Gastroesophageal sphincter (tissue), 4 donors: ENCODE results near the gene AASDH. TPM values are rescaled to one million over a fixed set of nuclear protein-coding genes. Genes with fewer than 3 reads are reported as not detected.

ENCODE experiments used
- ATAC-seq: fragments of 150-250 bp; one replicate; pipeline ENCODE4 v1.9.1; 2016; ENCODE audit warnings: mild to moderate bottlenecking, moderate library complexity
- H3K27ac ChIP-seq, 4 donors: fragments of 200-600 bp; sonication (generic) in 3 of 4; 1 replicate in 3 of 4; 2 replicates in 1 of 4; pipeline ENCODE4 v1.5.1; 2016 to 2019
- H3K27me3 ChIP-seq: fragments of 200-600 bp; sonication (generic); one replicate; pipeline ENCODE4 v1.5.1; 2019
- H3K36me3 ChIP-seq, 2 donors: fragments of 200-600 bp; sonication (generic); one replicate each; pipeline ENCODE4 v1.5.1; 2019; ENCODE audit warnings: control low read depth in 1 of 2
- H3K4me1 ChIP-seq, 3 donors: fragments of 200-600 bp; sonication (generic); 1 replicate in 2 of 3; 2 replicates in 1 of 3; pipeline ENCODE4 v1.5.1; 2016 to 2019; ENCODE audit warnings: control low read depth in 2 of 3
- H3K4me3 ChIP-seq, 2 donors: fragments of 200-600 bp; sonication (generic); one replicate each; pipeline ENCODE4 v1.5.1; 2019; ENCODE audit warnings: mild to moderate bottlenecking in 1 of 2, moderate library complexity in 1 of 2
- H3K9me3 ChIP-seq, 3 donors: fragments of 200-600 bp; sonication (generic); one replicate each; pipeline ENCODE4 v1.5.1; 2017 to 2019; ENCODE audit warnings: control low read depth in 2 of 3
- EP300 ChIP-seq: sonication (generic); formaldehyde crosslinking; IDR thresholded peaks from one replicate; pipeline ENCODE4 v1.6.1; 2017; ENCODE audit warnings: antibody characterized with exemption, mild to moderate bottlenecking
- POLR2A ChIP-seq, 2 donors: fragments of 450-650 bp; IDR thresholded peaks; one replicate each; pipeline ENCODE4 v1.6.1; 2017; ENCODE audit warnings: antibody characterized with exemption in 2 of 2, mild to moderate bottlenecking in 2 of 2, moderate library complexity in 1 of 2
- POLR2AphosphoS5 ChIP-seq: sonication (generic); formaldehyde crosslinking; IDR thresholded peaks from one replicate; pipeline ENCODE4 v1.6.1; 2017; ENCODE audit warnings: antibody characterized with exemption
- WGBS, 2 donors: methylation state at CpG; one replicate each; pipeline ENCODE4 v1.1.5; 2018; ENCODE audit warnings: low coverage in 1 of 2; 5-methylcytosine and 5-hydroxymethylcytosine counted together
- total RNA-seq, 4 donors: library from RNA; depleted of rRNA; stranded (reverse); fragments of >200 nt; gene quantifications; one replicate each; pipeline ENCODE4 v1.1.0, GENCODE V29; 2016
- TF ChIP-seq, protein P1 (sequence below), 4 experiments: fragments of 200-600 bp in 2 of 4; fragments of 450-650 bp in 2 of 4; sonication (generic) in 1 of 4; IDR thresholded peaks; one replicate each; pipeline ENCODE4 v1.5.1; 2017 to 2019; ENCODE audit warnings: antibody characterized with exemption in 4 of 4, mild to moderate bottlenecking in 2 of 4, moderate library complexity in 2 of 4

AASDH gene
- total RNA-seq, 4 donors from 2014 or later, result 4.5 to 13.1 (median 9.5) TPM

DNA sequence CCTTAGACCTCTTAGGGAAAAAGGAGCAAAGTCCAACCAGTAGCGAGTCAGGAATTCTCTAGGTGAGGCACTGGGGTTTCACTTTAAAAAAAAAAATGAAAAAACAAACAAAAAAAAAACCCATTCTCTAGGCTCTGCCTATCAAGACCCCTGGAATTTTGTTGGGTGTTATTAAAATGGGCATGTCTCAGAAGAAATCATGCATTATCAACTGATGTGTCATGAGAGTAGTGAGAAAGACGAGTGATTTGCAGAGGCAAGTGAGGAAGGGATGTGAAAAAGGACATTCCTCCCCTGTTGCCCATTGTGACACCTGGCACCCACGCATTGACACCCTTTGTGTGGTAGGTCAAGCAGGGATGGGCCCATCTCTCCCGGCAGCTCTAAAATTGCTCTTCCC lies 78.9 kb downstream of the AASDH start:
- no peak overlapping the region for H3K4me3 ChIP-seq
- H3K9me3 ChIP-seq, result no peaks in the 10 kb centered on the region
- H3K36me3 ChIP-seq, result no peaks in the 10 kb centered on the region
- no peaks in the 10 kb centered on the region for H3K27me3 ChIP-seq
- H3K27ac ChIP-seq, result no peak overlapping the region
- H3K4me1 ChIP-seq, result no peaks in the 10 kb centered on the region
- TF ChIP-seq, protein P1, sequence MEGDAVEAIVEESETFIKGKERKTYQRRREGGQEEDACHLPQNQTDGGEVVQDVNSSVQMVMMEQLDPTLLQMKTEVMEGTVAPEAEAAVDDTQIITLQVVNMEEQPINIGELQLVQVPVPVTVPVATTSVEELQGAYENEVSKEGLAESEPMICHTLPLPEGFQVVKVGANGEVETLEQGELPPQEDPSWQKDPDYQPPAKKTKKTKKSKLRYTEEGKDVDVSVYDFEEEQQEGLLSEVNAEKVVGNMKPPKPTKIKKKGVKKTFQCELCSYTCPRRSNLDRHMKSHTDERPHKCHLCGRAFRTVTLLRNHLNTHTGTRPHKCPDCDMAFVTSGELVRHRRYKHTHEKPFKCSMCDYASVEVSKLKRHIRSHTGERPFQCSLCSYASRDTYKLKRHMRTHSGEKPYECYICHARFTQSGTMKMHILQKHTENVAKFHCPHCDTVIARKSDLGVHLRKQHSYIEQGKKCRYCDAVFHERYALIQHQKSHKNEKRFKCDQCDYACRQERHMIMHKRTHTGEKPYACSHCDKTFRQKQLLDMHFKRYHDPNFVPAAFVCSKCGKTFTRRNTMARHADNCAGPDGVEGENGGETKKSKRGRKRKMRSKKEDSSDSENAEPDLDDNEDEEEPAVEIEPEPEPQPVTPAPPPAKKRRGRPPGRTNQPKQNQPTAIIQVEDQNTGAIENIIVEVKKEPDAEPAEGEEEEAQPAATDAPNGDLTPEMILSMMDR (IDR thresholded peaks at IDR 0.05), result no peak
- no peak for TF ChIP-seq POLR2AphosphoS5
- no peak for TF ChIP-seq EP300
- TF ChIP-seq POLR2A (IDR thresholded peaks at IDR 0.05), result no peak
- no peak for ATAC-seq
- 80 to 93% methylated on average over 2 to 3 of the region's 4 CpGs for WGBS, 2 donors

DNA sequence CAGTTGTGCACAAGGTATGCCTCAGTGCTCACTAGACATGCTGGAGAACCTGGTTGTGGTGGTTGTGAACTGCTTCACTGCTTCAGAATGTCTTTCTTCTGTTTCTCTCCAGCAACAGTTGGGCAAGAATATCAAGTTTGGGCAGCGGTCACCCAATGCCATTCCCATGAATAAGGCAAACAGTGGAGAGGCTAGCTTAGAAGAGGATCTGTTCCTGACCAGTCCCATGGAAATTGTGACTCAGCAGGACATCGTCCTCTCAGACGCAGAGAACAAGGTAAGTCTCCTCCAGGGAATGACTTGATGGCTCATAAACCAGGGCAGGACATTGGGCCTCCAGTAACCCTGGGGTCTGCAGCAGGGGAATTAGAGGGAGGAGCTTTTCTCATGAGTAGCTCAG lies 79.9 kb downstream of the AASDH start:
- Histone ChIP-seq H3K4me3 (no peak overlapping the region), H3K9me3 (no peaks in the 10 kb centered on the region), H3K36me3 (no peaks in the 10 kb centered on the region), H3K4me1 (no peaks in the 10 kb centered on the region), H3K27me3 (no peaks in the 10 kb centered on the region), H3K27ac (no peak overlapping the region)
- TF ChIP-seq POLR2A (IDR thresholded peaks at IDR 0.05) (no peak), POLR2AphosphoS5 (no peak), EP300 (no peak)
- TF ChIP-seq, protein P1 (IDR thresholded peaks at IDR 0.05), result no peak
- no peak for ATAC-seq
- 67 to 83% methylated on average over 1 of the region's 3 CpGs for WGBS, 2 donors

GRCh38 chr4:56305390-56305789 lies 81.9 kb downstream of the AASDH start:
- H3K36me3 ChIP-seq, result no peaks in the 10 kb centered on the region
- peaks cover 0 to 12% (median 0%) of the 10 kb centered on the region in 3 donors for H3K4me1 ChIP-seq
- H3K4me3 ChIP-seq, result no peak overlapping the region
- H3K27ac ChIP-seq, result no peak overlapping the region
- H3K27me3 ChIP-seq, result no peaks in the 10 kb centered on the region
- no CpG with 5 or more reads among the region's 1 CpG for WGBS, 2 donors
- no peak for ATAC-seq
- TF ChIP-seq EP300 (no peak), POLR2AphosphoS5 (no peak), POLR2A (IDR thresholded peaks at IDR 0.05) (no peak)
- TF ChIP-seq, protein P1 (IDR thresholded peaks at IDR 0.05), result no peak
- H3K9me3 ChIP-seq, result no peaks in the 10 kb centered on the region

- WGBS, 2 donors, result 63 to 64% methylated on average over 2 of the region's 2 CpGs
- ATAC-seq, result no peak
- TF ChIP-seq, protein P1 (IDR thresholded peaks at IDR 0.05), result no peak
- TF ChIP-seq POLR2AphosphoS5 (no peak), POLR2A (IDR thresholded peaks at IDR 0.05) (no peak)
- Histone ChIP-seq H3K27ac (no peak overlapping the region), H3K36me3 (no peaks in the 10 kb centered on the region), H3K4me1 (peaks cover 0 to 12% (median 0%) of the 10 kb centered on the region in 3 donors), H3K27me3 (no peaks in the 10 kb centered on the region), H3K9me3 (no peaks in the 10 kb centered on the region), H3K4me3 (no peak overlapping the region)
Measured at GRCh38 chr4:56303921-56304320, 83.4 kb downstream of the AASDH start.

- Histone ChIP-seq H3K4me1 (peaks cover 0 to 12% (median 0%) of the 10 kb centered on the region in 3 donors), H3K27ac (no peak overlapping the region), H3K27me3 (no peaks in the 10 kb centered on the region), H3K36me3 (no peaks in the 10 kb centered on the region), H3K4me3 (no peak overlapping the region), H3K9me3 (no peaks in the 10 kb centered on the region)
- no peak for ATAC-seq
- TF ChIP-seq POLR2AphosphoS5 (no peak), POLR2A (IDR thresholded peaks at IDR 0.05) (no peak), EP300 (no peak)
- TF ChIP-seq, protein P1 (IDR thresholded peaks at IDR 0.05), result no peak
- WGBS, 2 donors, result 60 to 72% methylated on average over 1 to 3 of the region's 3 CpGs
Measured at GRCh38 chr4:56302760-56303159, 84.5 kb downstream of the AASDH start.
